NCI-H2196 treated with DMSO at 0.1 percent for 48 hours (cell line): Measurements from ENCODE around the gene MOB2.

Source experiments
- DNase-seq: peaks from one replicate; lab custom pipeline; 2025; ENCODE audit not compliant: unreplicated experiment; lab: John Stamatoyannopoulos, UW

MOB2 gene

GRCh38 chr11:1422481-1422880 lies 64.1 kb downstream of the MOB2 start:
- no peak for DNase-seq

- no peak for DNase-seq
Observed at GRCh38 chr11:1421291-1421690, 65.3 kb downstream of the MOB2 start.

- no peak for DNase-seq
Observed at GRCh38 chr11:1419811-1420210, 66.8 kb downstream of the MOB2 start.
